ENCODE results near the gene TXNDC2.

DNA sequence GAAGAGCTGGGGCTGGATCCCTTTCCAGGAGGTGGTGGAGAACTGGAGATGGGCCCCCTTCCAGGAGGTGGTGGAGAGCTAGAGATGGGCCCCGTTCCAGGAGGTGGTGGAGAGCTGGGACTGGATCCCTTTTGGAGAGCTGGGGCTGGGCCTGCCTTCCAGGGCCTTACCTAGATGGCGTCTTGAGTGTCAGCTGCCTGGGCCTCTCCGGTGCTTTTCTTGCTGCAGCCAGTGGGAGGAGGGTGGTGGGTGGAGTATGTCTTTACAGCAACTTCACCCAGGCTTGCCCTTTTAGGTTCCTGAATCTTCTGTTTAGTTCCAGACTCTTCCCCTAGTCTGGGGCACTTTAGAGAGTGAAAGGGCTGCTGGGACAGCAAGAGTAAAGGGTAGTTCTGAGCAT is 19.1 kb upstream of the TXNDC2 start:
- TF ChIP-seq SP1 (IDR thresholded peaks at IDR 0.05) (no peak), L3MBTL2 (conservative IDR thresholded peaks at IDR 0.05) (no peak), FOXM1 (IDR thresholded peaks at IDR 0.05; ENCODE audit: borderline replicate concordance) (no peak), ZNF384 (IDR thresholded peaks at IDR 0.05) (no peak), NFRKB (IDR thresholded peaks at IDR 0.05) (no peak), BHLHE40 (IDR thresholded peaks at IDR 0.05; ENCODE audit: borderline replicate concordance) (no peak), FOXK2 (IDR thresholded peaks at IDR 0.05) (no peak), HDGF (IDR thresholded peaks at IDR 0.05; ENCODE audit: borderline replicate concordance) (no peak), ELF4 (IDR thresholded peaks at IDR 0.05) (no peak), ARNT (IDR thresholded peaks at IDR 0.05) (no peak), CTBP1 (IDR thresholded peaks at IDR 0.05; ENCODE audit: borderline replicate concordance) (no peak), FOXA1 (IDR thresholded peaks at IDR 0.05) (no peak), TARDBP (IDR thresholded peaks at IDR 0.05) (no peak)
